HG03175 (cell line): Measurements from ENCODE around the gene DOCK2.

Experiments used
- ATAC-seq: cut with Tn5 transposase; IDR thresholded peaks from one replicate; pipeline ENCODE4 v1.9.1; 2021; ENCODE audit warnings: mild to moderate bottlenecking, moderate library complexity; ENCODE audit not compliant: unreplicated experiment

DOCK2 gene

GRCh38 chr5:169971780-169972179 is 334.7 kb downstream of the DOCK2 start:
- no peak for ATAC-seq

- no peak for ATAC-seq
These were observed 336.0 kb downstream of the DOCK2 start for GRCh38 chr5:169973056-169973455.

- ATAC-seq = no peak
These were observed 337.2 kb downstream of the DOCK2 start for GRCh38 chr5:169974121-169974770.

- ATAC-seq = no peak
These were observed 341.6 kb downstream of the DOCK2 start for GRCh38 chr5:169978714-169979113.

GRCh38 chr5:169979871-169980270 is 342.8 kb downstream of the DOCK2 start:
- ATAC-seq = no peak

- no peak for ATAC-seq
These were observed 343.5 kb downstream of the DOCK2 start, which contains the start of gene INSYN2B for GRCh38 chr5:169980418-169981053. INSYN2B (minus strand) TSS chr5:169980495; CDS start chr5:169883898, 96,597 bp downstream.

GRCh38 chr5:169988206-169988605 is 351.1 kb downstream of the DOCK2 start:
- no peak for ATAC-seq

- no peak for ATAC-seq
These were observed 351.9 kb downstream of the DOCK2 start for GRCh38 chr5:169988947-169989346.

GRCh38 chr5:169989365-169989764 is 352.3 kb downstream of the DOCK2 start:
- no peak for ATAC-seq

GRCh38 chr5:169991115-169991869 is 354.2 kb downstream of the DOCK2 start:
- ATAC-seq = no peak

GRCh38 chr5:169992789-169993484 is 355.9 kb downstream of the DOCK2 start:
- ATAC-seq = no peak

GRCh38 chr5:169993485-169993790 is 356.4 kb downstream of the DOCK2 start:
- ATAC-seq = no peak

- ATAC-seq = no peak
These were observed 360.7 kb downstream of the DOCK2 start for GRCh38 chr5:169997798-169998197.

GRCh38 chr5:169999621-170000020 is 362.5 kb downstream of the DOCK2 start:
- no peak for ATAC-seq

GRCh38 chr5:170000155-170000554 is 363.1 kb downstream of the DOCK2 start:
- ATAC-seq = no peak

GRCh38 chr5:170006021-170006420 is 368.9 kb downstream of the DOCK2 start:
- ATAC-seq = no peak

GRCh38 chr5:170008376-170008775 is 371.3 kb downstream of the DOCK2 start:
- ATAC-seq = no peak

- no peak for ATAC-seq
These were observed 373.5 kb downstream of the DOCK2 start for GRCh38 chr5:170010595-170010994.

- ATAC-seq = no peak
These were observed 374.7 kb downstream of the DOCK2 start for GRCh38 chr5:170011751-170012150.

- no peak for ATAC-seq
These were observed 375.5 kb downstream of the DOCK2 start for GRCh38 chr5:170012622-170013021.

- no peak for ATAC-seq
These were observed 383.3 kb downstream of the DOCK2 start for GRCh38 chr5:170020423-170020822.
